ENCODE measurements around the gene PNCK.

GRCh38 chrX:153704021-153704526 is 30.5 kb upstream of the PNCK start:
- TF ChIP-seq CTCF (IDR thresholded peaks at IDR 0.05), result no peak
- no peak for TF ChIP-seq POLR2A (IDR thresholded peaks at IDR 0.05)
